SK-N-MC (cell line): ENCODE measurements around the gene ZHX3.

Source experiments
- EZH2 ChIP-seq: fragments of 200-600 bp; sonication (generic); IDR thresholded peaks from one replicate; pipeline ENCODE4 v1.6.1; 2017; ENCODE audit warnings: antibody characterized with exemption
- POLR2AphosphoS5 ChIP-seq: IDR thresholded peaks from 2 replicates; pipeline ENCODE4 v1.6.1; 2012; ENCODE audit warnings: mild to moderate bottlenecking, low read depth, low read length, borderline replicate concordance

DNA sequence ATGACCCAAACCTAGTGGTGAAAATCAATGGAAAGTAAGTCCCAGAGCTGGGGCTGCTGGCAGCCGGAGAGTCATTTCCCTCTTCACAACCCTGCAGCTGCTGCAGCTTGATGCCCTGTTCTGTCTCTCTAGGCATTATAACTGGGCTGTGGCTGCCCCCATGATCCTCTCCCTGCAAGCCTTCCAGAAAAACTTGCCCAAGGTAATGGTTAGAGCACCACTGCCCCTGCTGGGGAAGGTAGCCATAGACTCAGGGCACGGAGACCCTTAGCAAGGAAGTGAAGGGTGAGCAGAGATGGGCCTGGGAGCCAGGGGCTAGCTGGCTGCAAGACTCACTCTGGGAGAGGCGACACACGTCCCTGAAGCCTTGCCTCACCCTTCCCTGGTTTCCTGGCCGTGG lies 35.1 kb upstream of the ZHX3 start:
- TF ChIP-seq EZH2 (no peak), POLR2AphosphoS5 (no peak)
